SU-DHL-6 (cell line): ENCODE data around the gene MBD3L2B.

Source experiments
- EZH2phosphoT487 ChIP-seq: fragments of 200-600 bp; sonication (generic), shearing (Covaris generic); conservative IDR thresholded peaks from 2 replicates; pipeline ENCODE4 v1.6.1; 2018; ENCODE audit warnings: mild to moderate bottlenecking, antibody characterized with exemption, low read length, moderate library complexity, mixed read lengths
- TF ChIP-seq, protein P1 (sequence below): fragments of 200-600 bp; sonication (generic); IDR thresholded peaks from one replicate; pipeline ENCODE4 v1.5.1; 2017; ENCODE audit warnings: antibody characterized with exemption, mild to moderate bottlenecking, low read length, moderate library complexity; ENCODE audit not compliant: insufficient read depth, poor library complexity, severe bottlenecking

DNA sequence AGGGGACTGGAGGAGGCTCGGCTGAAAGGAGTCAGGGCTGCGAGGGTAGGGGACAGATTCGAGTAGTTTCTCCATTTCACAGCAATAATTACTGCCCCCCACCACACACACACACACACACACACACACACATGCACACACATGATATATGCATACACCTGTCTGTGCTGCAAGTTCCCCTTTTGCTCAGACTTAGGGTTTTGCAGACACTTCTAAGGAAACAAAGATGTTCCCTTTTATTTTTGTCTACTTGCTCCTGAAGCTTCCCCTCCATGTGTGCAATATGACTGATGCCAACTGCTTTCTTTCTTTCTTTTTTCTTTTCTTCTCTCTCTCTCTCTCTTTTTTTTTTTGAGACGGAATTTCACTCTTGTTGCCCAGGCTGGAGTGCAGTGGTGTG, 13.4 kb downstream of the MBD3L2B start:
- TF ChIP-seq, protein P1, sequence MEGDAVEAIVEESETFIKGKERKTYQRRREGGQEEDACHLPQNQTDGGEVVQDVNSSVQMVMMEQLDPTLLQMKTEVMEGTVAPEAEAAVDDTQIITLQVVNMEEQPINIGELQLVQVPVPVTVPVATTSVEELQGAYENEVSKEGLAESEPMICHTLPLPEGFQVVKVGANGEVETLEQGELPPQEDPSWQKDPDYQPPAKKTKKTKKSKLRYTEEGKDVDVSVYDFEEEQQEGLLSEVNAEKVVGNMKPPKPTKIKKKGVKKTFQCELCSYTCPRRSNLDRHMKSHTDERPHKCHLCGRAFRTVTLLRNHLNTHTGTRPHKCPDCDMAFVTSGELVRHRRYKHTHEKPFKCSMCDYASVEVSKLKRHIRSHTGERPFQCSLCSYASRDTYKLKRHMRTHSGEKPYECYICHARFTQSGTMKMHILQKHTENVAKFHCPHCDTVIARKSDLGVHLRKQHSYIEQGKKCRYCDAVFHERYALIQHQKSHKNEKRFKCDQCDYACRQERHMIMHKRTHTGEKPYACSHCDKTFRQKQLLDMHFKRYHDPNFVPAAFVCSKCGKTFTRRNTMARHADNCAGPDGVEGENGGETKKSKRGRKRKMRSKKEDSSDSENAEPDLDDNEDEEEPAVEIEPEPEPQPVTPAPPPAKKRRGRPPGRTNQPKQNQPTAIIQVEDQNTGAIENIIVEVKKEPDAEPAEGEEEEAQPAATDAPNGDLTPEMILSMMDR = no peak
- TF ChIP-seq EZH2phosphoT487 = no peak
